Rectal smooth muscle tissue (tissue), 1 donor: Measurements from ENCODE around the gene PRUNE2.
A peak's percentile ranks its signal among the peaks of the same experiment; 100 is the strongest.

ENCODE experiments used
- H3K27ac ChIP-seq: one replicate; pipeline ENCODE4 v1.7.0; 2013; ENCODE audit warnings: low read depth, low read length, inconsistent platforms
- H3K27me3 ChIP-seq: one replicate; pipeline ENCODE4 v1.7.0; 2013; ENCODE audit warnings: low read length; ENCODE audit not compliant: control insufficient read depth, insufficient read depth
- H3K36me3 ChIP-seq: one replicate; pipeline ENCODE4 v1.7.0; 2013; ENCODE audit warnings: low read length; ENCODE audit not compliant: control insufficient read depth, insufficient read depth
- H3K4me1 ChIP-seq: one replicate; pipeline ENCODE4 v1.7.0; 2013; ENCODE audit warnings: low read length; ENCODE audit not compliant: control insufficient read depth, insufficient read depth
- H3K4me3 ChIP-seq: one replicate; pipeline ENCODE4 v1.7.0; 2013; ENCODE audit warnings: low read length
- H3K9ac ChIP-seq: one replicate; pipeline ENCODE4 v1.7.0; 2013; ENCODE audit warnings: low read length

Gene PRUNE2

GRCh38 chr9:76651119-76651705 is 254.7 kb downstream of the PRUNE2 start:
- Histone ChIP-seq H3K36me3 (no peaks in the 10 kb centered on the region), H3K27ac (peak overlapping the region; percentile 21), H3K9ac (no peak overlapping the region), H3K4me1 (no peaks in the 10 kb centered on the region), H3K27me3 (no peaks in the 10 kb centered on the region), H3K4me3 (peak overlapping the region; percentile 34)

GRCh38 chr9:76650692-76651091 is 255.2 kb downstream of the PRUNE2 start:
- H3K36me3 ChIP-seq, result no peaks in the 10 kb centered on the region
- no peaks in the 10 kb centered on the region for H3K4me1 ChIP-seq
- H3K9ac ChIP-seq, result no peak overlapping the region
- peak overlapping the region; percentile 28 for H3K4me3 ChIP-seq
- no peaks in the 10 kb centered on the region for H3K27me3 ChIP-seq
- H3K27ac ChIP-seq, result peak overlapping the region; percentile 21

DNA sequence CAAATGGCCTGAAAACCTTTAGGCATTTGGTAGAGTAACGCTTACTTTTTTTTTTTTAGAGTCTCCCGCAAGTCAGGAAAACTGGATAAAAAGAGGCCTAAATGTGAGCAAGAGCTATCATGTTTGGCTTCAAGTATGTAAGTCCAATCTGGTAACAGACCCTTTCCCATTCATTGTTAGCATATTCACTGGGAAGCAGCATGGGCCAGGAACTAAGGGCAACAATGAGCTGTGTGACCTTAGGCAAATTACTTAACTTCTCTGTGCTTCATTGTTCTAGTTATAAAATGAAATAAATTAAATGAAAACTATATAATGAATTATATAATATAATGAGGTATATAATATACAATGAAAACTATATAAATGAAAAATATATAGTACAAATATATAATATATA is 256.0 kb downstream of the PRUNE2 start:
- no peaks in the 10 kb centered on the region for H3K4me1 ChIP-seq
- no peak overlapping the region for H3K9ac ChIP-seq
- H3K4me3 ChIP-seq, result no peak overlapping the region
- no peak overlapping the region for H3K27ac ChIP-seq
- no peaks in the 10 kb centered on the region for H3K36me3 ChIP-seq
- no peaks in the 10 kb centered on the region for H3K27me3 ChIP-seq

GRCh38 chr9:76646249-76646648 is 259.7 kb downstream of the PRUNE2 start:
- no peaks in the 10 kb centered on the region for H3K27me3 ChIP-seq

GRCh38 chr9:76644647-76645250 is 261.2 kb downstream of the PRUNE2 start:
- no peak overlapping the region for H3K9ac ChIP-seq
- H3K27ac ChIP-seq, result no peak overlapping the region
- no peaks in the 10 kb centered on the region for H3K4me1 ChIP-seq
- no peaks in the 10 kb centered on the region for H3K36me3 ChIP-seq
- no peak overlapping the region for H3K4me3 ChIP-seq
- no peaks in the 10 kb centered on the region for H3K27me3 ChIP-seq

More at GRCh38 chr9:76646249-76646648, 259.7 kb downstream of the PRUNE2 start:
- H3K4me3 ChIP-seq, result no peak overlapping the region
- no peaks in the 10 kb centered on the region for H3K36me3 ChIP-seq
- H3K9ac ChIP-seq, result no peak overlapping the region
- no peak overlapping the region for H3K27ac ChIP-seq
- H3K4me1 ChIP-seq, result no peaks in the 10 kb centered on the region

DNA sequence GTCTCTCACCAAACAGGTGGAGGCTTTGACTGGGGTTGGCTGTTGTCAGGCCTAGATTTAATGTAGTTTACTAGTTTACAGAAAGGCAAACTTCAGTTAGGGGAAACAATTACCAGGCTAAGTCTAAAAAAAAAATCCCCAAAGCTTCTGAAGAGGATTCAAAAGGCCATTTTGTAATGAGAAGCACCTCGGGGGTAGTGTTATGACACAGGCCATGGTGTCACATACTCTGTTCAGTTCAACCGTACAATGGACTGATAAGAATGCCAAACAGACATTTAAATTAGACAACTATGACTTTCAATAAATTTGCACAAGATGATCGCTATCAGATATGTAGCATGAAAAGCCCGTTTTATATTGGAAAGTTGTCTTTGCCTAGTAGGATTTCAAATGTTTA is 261.7 kb downstream of the PRUNE2 start:
- no peaks in the 10 kb centered on the region for H3K4me1 ChIP-seq
- H3K4me3 ChIP-seq, result no peak overlapping the region
- peak overlapping the region; percentile 1 for H3K27ac ChIP-seq
- no peaks in the 10 kb centered on the region for H3K36me3 ChIP-seq
- no peak overlapping the region for H3K9ac ChIP-seq
- no peaks in the 10 kb centered on the region for H3K27me3 ChIP-seq

DNA sequence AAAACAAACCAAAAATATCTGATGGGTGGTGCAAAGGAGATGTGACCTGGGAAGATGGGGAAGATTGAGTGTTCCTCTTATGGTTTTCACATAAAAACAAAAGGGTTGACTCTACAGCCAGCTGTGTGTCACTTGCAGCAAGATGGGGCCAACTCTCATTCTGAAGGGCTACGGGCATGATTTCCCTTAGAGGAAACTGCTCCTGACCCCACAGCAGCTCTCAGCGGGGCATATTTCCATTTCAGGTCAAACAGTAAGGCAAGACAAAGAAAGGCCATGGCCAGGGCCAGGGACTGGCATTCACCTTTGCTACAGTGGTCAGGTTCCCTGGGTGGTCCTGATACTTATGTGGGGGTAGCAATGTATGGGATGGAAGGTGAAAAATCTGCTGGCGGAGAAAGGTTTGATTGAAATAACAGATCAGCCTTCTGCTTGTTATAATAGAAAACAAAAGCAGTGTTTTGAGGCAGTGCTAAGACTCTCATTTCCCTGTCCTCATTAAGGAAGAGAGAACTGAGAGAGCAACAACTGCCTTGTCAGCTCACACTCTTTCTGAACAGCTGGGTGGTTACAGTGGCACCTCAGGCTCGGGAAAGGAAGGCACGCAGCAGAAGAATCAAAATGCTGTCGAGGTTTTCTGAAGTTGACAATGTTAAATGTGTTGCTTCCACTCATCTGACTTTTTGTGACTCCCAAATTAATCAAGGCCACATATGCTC is 262.4 kb downstream of the PRUNE2 start:
- H3K4me3 ChIP-seq, result no peak overlapping the region
- H3K36me3 ChIP-seq, result no peaks in the 10 kb centered on the region
- H3K27ac ChIP-seq, result peak overlapping the region; percentile 1
- H3K4me1 ChIP-seq, result no peaks in the 10 kb centered on the region
- no peaks in the 10 kb centered on the region for H3K27me3 ChIP-seq
- no peak overlapping the region for H3K9ac ChIP-seq

DNA sequence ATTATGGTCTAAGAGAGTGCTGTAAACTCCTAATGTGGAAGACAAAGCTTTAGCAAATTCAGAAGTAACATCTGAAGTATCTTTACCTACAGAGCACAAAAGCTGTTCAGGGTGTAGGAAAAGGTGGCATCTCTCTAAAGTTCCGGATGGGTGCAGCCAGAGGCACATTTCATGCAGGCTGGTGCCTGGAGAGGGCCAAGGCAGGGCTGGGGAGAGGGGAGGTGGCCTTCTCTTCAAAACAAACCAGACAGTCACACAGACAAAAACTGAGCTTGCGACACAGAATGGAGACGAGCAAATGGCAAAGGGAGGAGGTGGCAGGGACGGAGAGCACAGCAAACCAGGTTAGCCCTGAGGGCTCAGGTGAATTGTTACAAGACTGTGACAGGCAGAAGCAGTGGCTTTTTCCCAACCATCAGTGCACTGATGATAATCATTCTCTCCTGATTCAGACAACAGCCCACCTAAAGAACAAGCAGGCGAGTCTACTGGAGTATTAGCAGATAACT is 263.2 kb downstream of the PRUNE2 start:
- no peaks in the 10 kb centered on the region for H3K36me3 ChIP-seq
- H3K4me1 ChIP-seq, result no peaks in the 10 kb centered on the region
- H3K27me3 ChIP-seq, result no peaks in the 10 kb centered on the region
- H3K4me3 ChIP-seq, result no peak overlapping the region
- no peak overlapping the region for H3K27ac ChIP-seq
- H3K9ac ChIP-seq, result no peak overlapping the region

- H3K27ac ChIP-seq, result no peak overlapping the region
- H3K9ac ChIP-seq, result no peak overlapping the region
- H3K4me1 ChIP-seq, result no peaks in the 10 kb centered on the region
- no peak overlapping the region for H3K4me3 ChIP-seq
- no peaks in the 10 kb centered on the region for H3K36me3 ChIP-seq
- H3K27me3 ChIP-seq, result no peaks in the 10 kb centered on the region
Measured at GRCh38 chr9:76642074-76642473, 263.8 kb downstream of the PRUNE2 start.

GRCh38 chr9:76638001-76638400 is 267.9 kb downstream of the PRUNE2 start:
- H3K4me3 ChIP-seq, result no peak overlapping the region
- H3K9ac ChIP-seq, result no peak overlapping the region
- no peak overlapping the region for H3K27ac ChIP-seq
- peaks cover 3% of the 10 kb centered on the region for H3K4me1 ChIP-seq
- no peaks in the 10 kb centered on the region for H3K27me3 ChIP-seq
- H3K36me3 ChIP-seq, result no peaks in the 10 kb centered on the region

DNA sequence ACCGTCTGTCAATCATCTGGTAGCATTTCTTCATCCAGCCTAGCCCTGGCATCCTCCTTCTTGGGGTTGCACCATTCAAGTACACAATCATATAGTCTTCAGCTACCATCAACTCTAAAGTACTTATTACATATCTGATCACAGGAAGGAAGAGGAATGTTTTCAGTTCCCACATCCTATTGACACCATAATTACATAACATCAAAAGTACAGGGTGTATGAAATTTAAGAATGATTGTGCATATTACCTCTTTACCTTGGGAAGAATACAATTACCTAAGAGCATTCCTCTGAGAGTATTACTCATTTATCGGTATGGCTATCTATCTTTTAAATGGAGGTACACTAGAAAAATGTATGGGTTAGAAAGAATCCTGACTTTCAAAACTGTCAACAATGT is 268.5 kb downstream of the PRUNE2 start:
- Histone ChIP-seq H3K9ac (no peak overlapping the region), H3K4me1 (peaks cover 3% of the 10 kb centered on the region), H3K27me3 (no peaks in the 10 kb centered on the region), H3K36me3 (no peaks in the 10 kb centered on the region), H3K27ac (no peak overlapping the region), H3K4me3 (no peak overlapping the region)

GRCh38 chr9:76634356-76635054 is 271.4 kb downstream of the PRUNE2 start:
- peaks cover 3% of the 10 kb centered on the region for H3K4me1 ChIP-seq
- H3K27ac ChIP-seq, result peak overlapping the region; percentile 61
- no peak overlapping the region for H3K9ac ChIP-seq
- no peak overlapping the region for H3K4me3 ChIP-seq
- no peaks in the 10 kb centered on the region for H3K27me3 ChIP-seq
- H3K36me3 ChIP-seq, result peaks cover 10% of the 10 kb centered on the region
